ENCODE results near the gene NSUN6.

DNA sequence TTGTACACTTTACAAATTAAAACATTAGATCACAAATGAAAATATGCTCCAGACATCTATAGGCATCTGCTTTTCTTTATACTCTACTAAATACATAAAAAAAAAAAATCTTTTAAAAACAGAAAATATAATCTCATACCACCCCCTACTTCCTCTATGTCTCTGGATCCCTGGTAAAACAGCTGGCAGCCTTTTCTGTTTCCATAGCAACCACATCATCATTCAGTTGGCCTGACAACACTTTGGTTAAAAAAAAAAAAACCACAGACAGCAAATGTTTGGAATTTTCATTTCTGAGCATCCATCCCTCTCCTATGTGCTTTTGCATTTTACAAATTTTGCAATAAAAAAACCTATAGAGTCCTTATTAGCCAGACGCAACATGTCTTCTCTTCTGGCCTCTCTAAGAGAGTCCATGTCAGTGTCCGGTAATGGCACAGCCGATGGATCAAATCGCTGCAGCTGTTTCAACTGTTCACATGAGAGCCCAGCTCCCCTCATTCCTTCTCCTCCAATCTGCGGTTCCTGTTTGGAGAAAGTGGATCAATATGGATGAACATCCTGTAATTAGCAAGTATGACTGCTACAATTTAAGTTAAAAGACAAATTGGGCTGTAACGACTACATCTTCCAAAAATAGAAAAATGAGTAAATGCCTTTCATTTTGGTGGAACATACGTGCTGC lies 105.6 kb downstream of the NSUN6 start:
- TF ChIP-seq EP300 (IDR thresholded peaks at IDR 0.05): no peak
- TF ChIP-seq, protein P1, sequence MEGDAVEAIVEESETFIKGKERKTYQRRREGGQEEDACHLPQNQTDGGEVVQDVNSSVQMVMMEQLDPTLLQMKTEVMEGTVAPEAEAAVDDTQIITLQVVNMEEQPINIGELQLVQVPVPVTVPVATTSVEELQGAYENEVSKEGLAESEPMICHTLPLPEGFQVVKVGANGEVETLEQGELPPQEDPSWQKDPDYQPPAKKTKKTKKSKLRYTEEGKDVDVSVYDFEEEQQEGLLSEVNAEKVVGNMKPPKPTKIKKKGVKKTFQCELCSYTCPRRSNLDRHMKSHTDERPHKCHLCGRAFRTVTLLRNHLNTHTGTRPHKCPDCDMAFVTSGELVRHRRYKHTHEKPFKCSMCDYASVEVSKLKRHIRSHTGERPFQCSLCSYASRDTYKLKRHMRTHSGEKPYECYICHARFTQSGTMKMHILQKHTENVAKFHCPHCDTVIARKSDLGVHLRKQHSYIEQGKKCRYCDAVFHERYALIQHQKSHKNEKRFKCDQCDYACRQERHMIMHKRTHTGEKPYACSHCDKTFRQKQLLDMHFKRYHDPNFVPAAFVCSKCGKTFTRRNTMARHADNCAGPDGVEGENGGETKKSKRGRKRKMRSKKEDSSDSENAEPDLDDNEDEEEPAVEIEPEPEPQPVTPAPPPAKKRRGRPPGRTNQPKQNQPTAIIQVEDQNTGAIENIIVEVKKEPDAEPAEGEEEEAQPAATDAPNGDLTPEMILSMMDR (IDR thresholded peaks at IDR 0.05): no peak
- no peak for TF ChIP-seq POLR2A (IDR thresholded peaks at IDR 0.05; ENCODE audit: low read depth)
